ENCODE results near the gene NXPH3.

- TF ChIP-seq, protein P1, sequence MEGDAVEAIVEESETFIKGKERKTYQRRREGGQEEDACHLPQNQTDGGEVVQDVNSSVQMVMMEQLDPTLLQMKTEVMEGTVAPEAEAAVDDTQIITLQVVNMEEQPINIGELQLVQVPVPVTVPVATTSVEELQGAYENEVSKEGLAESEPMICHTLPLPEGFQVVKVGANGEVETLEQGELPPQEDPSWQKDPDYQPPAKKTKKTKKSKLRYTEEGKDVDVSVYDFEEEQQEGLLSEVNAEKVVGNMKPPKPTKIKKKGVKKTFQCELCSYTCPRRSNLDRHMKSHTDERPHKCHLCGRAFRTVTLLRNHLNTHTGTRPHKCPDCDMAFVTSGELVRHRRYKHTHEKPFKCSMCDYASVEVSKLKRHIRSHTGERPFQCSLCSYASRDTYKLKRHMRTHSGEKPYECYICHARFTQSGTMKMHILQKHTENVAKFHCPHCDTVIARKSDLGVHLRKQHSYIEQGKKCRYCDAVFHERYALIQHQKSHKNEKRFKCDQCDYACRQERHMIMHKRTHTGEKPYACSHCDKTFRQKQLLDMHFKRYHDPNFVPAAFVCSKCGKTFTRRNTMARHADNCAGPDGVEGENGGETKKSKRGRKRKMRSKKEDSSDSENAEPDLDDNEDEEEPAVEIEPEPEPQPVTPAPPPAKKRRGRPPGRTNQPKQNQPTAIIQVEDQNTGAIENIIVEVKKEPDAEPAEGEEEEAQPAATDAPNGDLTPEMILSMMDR (IDR thresholded peaks at IDR 0.05; ENCODE audit: borderline replicate concordance, extremely low read depth, low read length, poor library complexity, severe bottlenecking): no peak
- TF ChIP-seq EZH2 (IDR thresholded peaks at IDR 0.05; ENCODE audit: borderline replicate concordance, low read depth, low read length, severe bottlenecking): no peak
Measured at GRCh38 chr17:49547566-49547965, 28.1 kb upstream of the NXPH3 start.

Data from DND-41 (cell line).